NT2/D1 (cell line): Measurements from ENCODE around the gene EPHB3.
A peak's percentile ranks its signal among the peaks of the same experiment; 100 is the strongest.

Source experiments
- DNase-seq: peaks from one replicate; pipeline ENCODE4 v3.0.0-alpha.2; 2011; ENCODE audit warnings: low read depth, low spot score
- H3K27me3 ChIP-seq: 2 replicates; pipeline ENCODE4 v1.6.0; 2011; ENCODE audit warnings: mild to moderate bottlenecking; ENCODE audit not compliant: insufficient read length, insufficient read depth
- H3K36me3 ChIP-seq: 2 replicates; pipeline ENCODE4 v1.6.1; 2011; ENCODE audit warnings: mild to moderate bottlenecking, low read length, mixed read lengths; ENCODE audit not compliant: insufficient read depth, insufficient read length
- H3K4me1 ChIP-seq: 2 replicates; pipeline ENCODE4 v1.5.1; 2011; ENCODE audit not compliant: insufficient read depth, insufficient read length
- H3K4me3 ChIP-seq: 2 replicates; pipeline ENCODE4 v1.5.1; 2011; ENCODE audit warnings: low read depth; ENCODE audit not compliant: insufficient read length
- H3K9ac ChIP-seq: 2 replicates; pipeline ENCODE4 v1.6.0; 2011; ENCODE audit warnings: low read depth; ENCODE audit not compliant: insufficient read length
- H3K9me3 ChIP-seq: 2 replicates; pipeline ENCODE4 v1.5.1; 2011; ENCODE audit warnings: mild to moderate bottlenecking, low read length; ENCODE audit not compliant: insufficient read depth
- SUZ12 ChIP-seq: IDR thresholded peaks from 2 replicates; pipeline ENCODE4 v1.6.1; 2011; ENCODE audit not compliant: insufficient read length, insufficient read depth; ENCODE audit errors: extremely low read depth
- YY1 ChIP-seq: IDR thresholded peaks from 2 replicates; pipeline ENCODE4 v1.6.1; 2011; ENCODE audit not compliant: insufficient read length, insufficient read depth
- ZNF274 ChIP-seq: IDR thresholded peaks from 2 replicates; pipeline ENCODE4 v1.6.1; 2011; ENCODE audit warnings: mild to moderate bottlenecking, low read depth, low read length

EPHB3 gene

DNA sequence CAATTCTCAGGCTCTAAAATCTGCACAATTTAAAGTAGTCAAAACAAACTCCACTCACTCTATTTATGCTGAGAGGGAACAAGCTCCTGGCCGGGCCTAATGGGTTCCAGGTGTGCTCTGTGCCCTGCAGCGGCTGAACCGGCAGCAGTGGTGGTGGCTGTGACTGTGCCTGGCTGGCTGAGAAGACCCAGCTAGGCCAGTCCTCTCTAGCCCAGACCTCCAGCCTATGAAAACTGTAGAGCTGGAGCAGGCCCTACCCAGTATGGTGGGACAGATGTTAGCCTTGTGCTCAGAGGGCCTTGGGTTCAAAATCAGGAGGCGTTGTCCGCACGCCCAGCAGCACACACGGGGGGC lies 37.0 kb downstream of the EPHB3 start:
- H3K4me1 ChIP-seq: peaks cover 40% of the 10 kb centered on the region
- TF ChIP-seq SUZ12: no peak
- TF ChIP-seq ZNF274: no peak
- no peak for TF ChIP-seq YY1
- no peaks in the 10 kb centered on the region for H3K9me3 ChIP-seq
- no peak for DNase-seq
- no peak overlapping the region for H3K4me3 ChIP-seq
- no peak overlapping the region for H3K9ac ChIP-seq
- no peaks in the 10 kb centered on the region for H3K36me3 ChIP-seq
- H3K27me3 ChIP-seq: peaks cover 40% of the 10 kb centered on the region

DNA sequence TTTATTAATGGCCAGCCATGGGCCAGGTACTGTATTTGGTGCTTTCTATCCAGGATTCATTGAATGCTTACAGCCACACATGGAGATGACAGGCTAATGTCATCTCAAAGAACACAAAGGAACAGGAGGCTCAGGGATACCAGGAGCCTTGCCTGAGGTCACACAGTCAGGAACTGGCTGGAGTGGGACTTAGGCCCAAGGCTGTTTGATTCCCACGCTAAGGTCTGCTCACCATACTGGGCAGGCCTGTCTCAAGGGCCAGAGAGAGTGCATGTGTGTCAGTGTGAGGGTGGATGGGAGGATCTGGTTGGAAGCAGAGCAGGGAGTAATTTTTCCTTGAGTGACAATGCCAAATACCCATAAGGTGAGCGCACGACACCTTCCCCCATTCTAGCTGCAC lies 37.6 kb downstream of the EPHB3 start:
- no peaks in the 10 kb centered on the region for H3K9me3 ChIP-seq
- no peak overlapping the region for H3K9ac ChIP-seq
- peaks cover 34% of the 10 kb centered on the region for H3K4me1 ChIP-seq
- H3K4me3 ChIP-seq: no peak overlapping the region
- no peak for TF ChIP-seq ZNF274
- TF ChIP-seq SUZ12: no peak
- TF ChIP-seq YY1: no peak
- DNase-seq: no peak
- peaks cover 46% of the 10 kb centered on the region for H3K27me3 ChIP-seq
- no peaks in the 10 kb centered on the region for H3K36me3 ChIP-seq

DNA sequence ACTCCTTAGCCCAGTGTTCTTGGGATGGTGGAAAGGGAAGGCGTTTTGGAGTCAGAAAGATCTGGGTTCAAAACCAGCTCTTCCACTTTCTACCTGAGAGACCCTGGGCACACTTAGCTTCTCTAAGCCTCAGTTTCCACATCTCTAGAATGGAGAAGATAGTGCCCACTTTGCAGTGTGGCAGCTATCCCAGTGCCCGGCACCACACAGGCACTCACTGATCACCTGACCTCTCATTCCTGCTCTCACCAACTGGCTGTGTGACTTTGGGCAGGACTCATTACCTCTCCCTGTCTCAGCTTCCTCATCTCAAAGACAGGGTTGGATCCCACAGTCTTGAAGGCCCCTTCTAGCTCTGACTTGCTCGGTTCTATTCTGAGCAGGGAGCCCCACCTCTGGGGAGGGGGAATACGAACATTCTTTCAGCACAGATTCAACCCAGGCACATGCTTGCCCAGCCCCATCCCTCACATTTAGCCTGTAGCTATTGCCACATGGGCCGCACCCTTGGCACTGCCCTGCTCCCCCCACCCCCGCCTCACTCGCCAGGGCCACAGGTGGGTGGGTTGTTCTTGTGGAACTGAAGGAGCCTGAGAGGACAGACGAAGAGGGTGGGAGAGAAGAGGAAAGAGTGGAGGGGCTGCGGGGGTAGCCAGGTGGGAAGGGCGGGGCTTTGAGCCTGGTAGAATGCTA lies 39.2 kb downstream of the EPHB3 start:
- no peak for DNase-seq
- Histone ChIP-seq H3K9me3 (no peaks in the 10 kb centered on the region), H3K36me3 (no peaks in the 10 kb centered on the region), H3K4me1 (peaks cover 25% of the 10 kb centered on the region), H3K9ac (no peak overlapping the region), H3K27me3 (peaks cover 57% of the 10 kb centered on the region), H3K4me3 (no peak overlapping the region)
- TF ChIP-seq ZNF274: no peak
- no peak for TF ChIP-seq SUZ12
- no peak for TF ChIP-seq YY1

DNA sequence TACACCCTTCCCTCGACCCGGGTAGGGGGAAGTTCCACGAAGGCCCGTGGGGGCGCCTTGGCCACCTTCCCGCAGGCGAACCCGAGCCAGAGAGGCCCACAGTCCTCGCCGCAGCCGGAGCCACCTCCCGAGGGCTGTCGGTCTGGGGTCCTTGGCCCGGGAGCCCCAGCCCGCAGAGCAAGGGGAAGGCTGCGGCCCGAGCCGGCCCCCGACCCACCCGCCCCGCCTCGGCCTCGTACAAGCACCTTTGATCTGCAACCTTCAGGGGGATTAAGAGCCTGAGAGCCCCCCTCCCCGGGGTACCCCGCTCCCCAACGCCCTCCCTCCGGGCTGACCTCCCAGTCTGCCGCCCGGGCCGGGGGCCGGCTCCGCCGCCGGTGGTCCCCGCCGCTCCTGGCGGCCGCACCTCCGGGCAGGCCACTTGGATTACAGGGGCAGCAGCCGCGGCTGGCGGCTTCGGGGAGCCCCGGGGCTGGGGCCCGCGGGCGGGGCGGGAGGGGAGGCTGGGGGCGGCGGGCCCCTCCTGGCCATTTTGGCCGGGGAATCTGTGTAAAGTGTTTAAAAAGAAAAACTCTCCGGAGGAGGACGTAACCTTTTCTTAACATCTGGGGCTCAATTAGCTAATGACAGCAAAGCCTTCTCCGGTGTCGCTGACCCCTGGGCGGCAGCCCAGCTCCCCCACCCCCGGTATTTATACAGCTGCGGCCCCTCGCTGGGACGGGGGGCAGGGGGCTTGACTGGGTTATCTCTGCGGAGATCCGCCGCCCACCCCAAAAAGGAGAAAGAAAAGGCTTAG lies 40.2 kb downstream of the EPHB3 start:
- Histone ChIP-seq H3K4me1 (peaks cover 20% of the 10 kb centered on the region), H3K27me3 (peaks cover 67% of the 10 kb centered on the region), H3K4me3 (peak overlapping the region; percentile 8), H3K9me3 (no peaks in the 10 kb centered on the region), H3K9ac (peak overlapping the region; percentile 74), H3K36me3 (no peaks in the 10 kb centered on the region)
- DNase-seq: no peak
- TF ChIP-seq SUZ12 (no peak), YY1 (no peak), ZNF274 (no peak)

DNA sequence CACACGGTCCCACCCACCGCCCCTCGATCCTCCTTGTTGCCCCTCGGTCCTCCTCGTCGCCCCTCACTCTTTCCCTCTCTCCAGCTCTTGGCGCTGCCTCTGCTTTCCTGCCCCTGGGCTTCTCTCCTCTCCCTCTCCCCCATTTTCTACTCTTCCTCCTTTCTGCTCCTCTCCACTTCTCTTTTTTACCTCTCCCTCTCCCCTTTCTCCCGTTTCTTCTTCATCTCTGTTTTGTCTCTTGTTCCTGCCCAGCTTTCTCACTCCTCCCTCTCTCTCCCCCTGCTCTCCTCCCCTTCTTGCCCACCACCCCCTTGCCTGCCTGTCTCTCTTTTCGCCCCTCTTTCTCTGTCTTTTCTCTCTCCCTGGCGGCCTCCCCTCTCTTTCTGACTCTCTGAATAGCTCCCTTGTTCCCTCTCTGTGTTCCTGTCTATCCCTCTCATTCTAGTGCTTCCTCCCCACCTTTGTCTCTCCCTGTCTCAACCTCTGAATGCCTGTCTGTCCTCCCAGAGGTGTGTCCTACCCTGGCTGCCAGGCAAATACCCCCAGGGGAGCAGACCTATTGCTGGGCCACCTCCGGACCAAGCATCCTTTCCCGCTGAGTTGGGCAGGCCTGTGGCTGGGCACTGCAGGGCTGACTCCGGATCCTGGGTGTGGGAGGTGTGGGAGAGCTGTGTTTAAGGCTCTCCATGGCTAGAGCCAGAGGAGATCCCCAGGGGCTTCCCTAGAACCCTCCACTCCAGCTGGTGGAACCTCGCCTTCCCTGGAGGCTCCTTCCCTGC lies 41.0 kb downstream of the EPHB3 start:
- H3K27me3 ChIP-seq: peaks cover 72% of the 10 kb centered on the region
- H3K9me3 ChIP-seq: no peaks in the 10 kb centered on the region
- H3K36me3 ChIP-seq: no peaks in the 10 kb centered on the region
- no peak for DNase-seq
- H3K4me3 ChIP-seq: no peak overlapping the region
- peak overlapping the region; percentile 77 for H3K9ac ChIP-seq
- peak; percentile 33 for TF ChIP-seq SUZ12
- TF ChIP-seq YY1: no peak
- peaks cover 13% of the 10 kb centered on the region for H3K4me1 ChIP-seq

DNA sequence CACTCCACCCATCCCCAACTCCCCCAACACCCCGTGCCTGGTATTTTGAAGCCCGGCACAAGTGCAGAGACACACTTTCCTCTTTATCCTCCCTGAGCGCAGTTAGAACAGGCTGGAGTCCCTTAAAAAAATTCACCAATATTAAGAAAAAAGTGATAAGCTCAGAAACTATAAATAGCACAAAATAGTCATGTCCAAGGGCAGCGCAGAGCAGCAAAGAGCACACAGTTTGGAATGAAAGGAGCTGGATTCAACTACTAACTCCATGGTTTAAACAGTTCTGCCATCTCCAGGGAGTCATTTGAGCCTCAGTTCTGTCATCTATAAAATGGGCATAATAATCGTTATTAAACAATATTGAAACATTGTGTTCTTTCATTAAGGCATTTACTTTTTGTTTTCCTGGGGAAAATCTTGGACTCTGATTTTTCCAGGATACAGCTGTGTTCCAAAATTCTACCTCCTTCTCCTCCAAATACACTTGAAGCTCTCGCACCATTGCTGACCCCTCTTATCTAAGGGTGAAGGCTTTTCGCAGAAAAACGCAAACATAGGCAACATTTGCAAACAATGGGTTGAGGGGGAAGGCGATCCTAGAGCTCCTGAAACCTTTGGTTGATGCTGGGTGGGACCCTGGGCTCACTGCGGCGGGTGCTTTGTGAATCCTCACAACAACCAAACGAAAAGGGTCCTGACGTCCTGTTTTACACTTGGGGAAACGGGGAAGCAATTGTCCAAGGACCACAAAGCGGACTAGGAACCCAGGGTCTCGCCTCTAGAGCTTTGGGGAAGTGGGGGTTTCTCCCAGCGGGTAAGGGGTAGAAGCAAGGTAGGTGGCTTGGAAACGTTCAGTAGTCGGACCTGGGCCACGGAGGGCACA lies 41.8 kb downstream of the EPHB3 start:
- Histone ChIP-seq H3K36me3 (no peaks in the 10 kb centered on the region), H3K9me3 (no peaks in the 10 kb centered on the region), H3K27me3 (peaks cover 80% of the 10 kb centered on the region), H3K4me1 (peaks cover 9% of the 10 kb centered on the region), H3K4me3 (peak overlapping the region; percentile 47), H3K9ac (peak overlapping the region; percentile 77)
- TF ChIP-seq SUZ12 (no peak), ZNF274 (no peak), YY1 (no peak)
- no peak for DNase-seq
